OCI-LY7 (cell line): Measurements from ENCODE around the gene SLC26A4. TPM values are rescaled to one million over a fixed set of nuclear protein-coding genes. Genes with fewer than 3 reads are reported as not detected.
"Not testable (repeated sequence)": the region's sequence is repeated elsewhere in the genome, so short reads cannot be mapped to it uniquely, and the experiment has no call there.

Experiments used
- BruUV-seq: library from RNA; stranded (reverse); fragments of 400-500 nt; replicated peaks from 2 replicates; lab custom pipeline; 2021; lab: Mats Ljungman, UMichigan
- CTCF ChIA-PET: fragments of 300-600 bp; sonication (Branson Sonifier 250); formaldehyde crosslinking; loops from one replicate; lab custom pipeline; 2022; ENCODE audit warnings: antibody characterized with exemption; ENCODE audit not compliant: unreplicated experiment; lab: Charles Lee
- POLR2A ChIA-PET: fragments of 300-600 bp; sonication (Branson Sonifier 250); formaldehyde crosslinking; loops from one replicate; lab custom pipeline; 2022; ENCODE audit warnings: antibody characterized with exemption; lab: Charles Lee
- DNase-seq: peaks from one replicate; pipeline ENCODE4 v3.0.0-alpha.2; 2015; ENCODE audit warnings: low spot score
- H2AFZ ChIP-seq: fragments of 200-600 bp; sonication (generic), shearing (Covaris generic); 2 replicates; pipeline ENCODE4 v1.6.1; 2014; ENCODE audit warnings: mild to moderate bottlenecking, antibody characterized with exemption, low read length, moderate library complexity
- H3K27ac ChIP-seq: fragments of 200-600 bp; sonication (generic); 2 replicates; pipeline ENCODE4 v1.5.1; 2014; ENCODE audit warnings: mixed run types, low read depth, mild to moderate bottlenecking, moderate library complexity, low read length, inconsistent platforms; ENCODE audit not compliant: poor library complexity, severe bottlenecking
- H3K36me3 ChIP-seq: fragments of 200-600 bp; sonication (generic); 2 replicates; pipeline ENCODE4 v1.6.1; 2014; ENCODE audit warnings: mild to moderate bottlenecking, antibody characterized with exemption, low read length, moderate library complexity, mixed read lengths; ENCODE audit not compliant: insufficient read depth
- H3K4me1 ChIP-seq: fragments of 200-600 bp; sonication (generic); 2 replicates; pipeline ENCODE4 v1.5.1; 2014; ENCODE audit warnings: mild to moderate bottlenecking, low read length; ENCODE audit not compliant: insufficient read depth, poor library complexity, severe bottlenecking
- H3K4me2 ChIP-seq: fragments of 200-600 bp; sonication (generic); 2 replicates; pipeline ENCODE4 v1.6.1; 2014; ENCODE audit warnings: mild to moderate bottlenecking, low read length
- H3K4me3 ChIP-seq: fragments of 200-600 bp; sonication (generic); 2 replicates; pipeline ENCODE4 v1.5.1; 2014; ENCODE audit warnings: mild to moderate bottlenecking, low read depth, low read length; ENCODE audit not compliant: poor library complexity, severe bottlenecking
- H3K79me2 ChIP-seq: fragments of 200-600 bp; sonication (generic); 2 replicates; pipeline ENCODE4 v1.6.1; 2016; ENCODE audit warnings: low read depth, mild to moderate bottlenecking, low read length, moderate library complexity, mixed read lengths; ENCODE audit not compliant: insufficient read depth
- H3K9me2 ChIP-seq: fragments of 200-600 bp; sonication (generic); 2 replicates; pipeline ENCODE4 v1.6.1; 2016; ENCODE audit warnings: mild to moderate bottlenecking, low read length, mixed read lengths; ENCODE audit not compliant: insufficient read depth
- H3K9me3 ChIP-seq: fragments of 200-600 bp; sonication (generic); 2 replicates; pipeline ENCODE4 v1.6.1; 2014; ENCODE audit warnings: mild to moderate bottlenecking, mixed run types, low read length, mixed read lengths
- H4K20me1 ChIP-seq: fragments of 200-600 bp; sonication (generic); 2 replicates; pipeline ENCODE4 v1.6.1; 2014; ENCODE audit warnings: mild to moderate bottlenecking, antibody characterized with exemption, low read length, moderate library complexity, mixed read lengths; ENCODE audit not compliant: insufficient read depth
- CTCF ChIP-seq: fragments of 200-600 bp; sonication (generic); conservative IDR thresholded peaks from 2 replicates; pipeline ENCODE4 v1.5.1; 2014; ENCODE audit warnings: mild to moderate bottlenecking, antibody characterized with exemption, low read length, moderate library complexity, mixed read lengths
- EZH2phosphoT487 ChIP-seq: fragments of 200-600 bp; sonication (generic); IDR thresholded peaks from 2 replicates; pipeline ENCODE4 v1.6.1; 2018; ENCODE audit warnings: low read depth, borderline replicate concordance, mild to moderate bottlenecking, mixed run types, antibody characterized with exemption, low read length, moderate library complexity, mixed read lengths
- intact Hi-C: fragments of 100-400 bp; cut with micrococcal nuclease; formaldehyde crosslinking; loops from one replicate; pipeline ENCODE4 v1.10.0; 2022; ENCODE audit not compliant: unreplicated experiment
- total RNA-seq, 2 experiments: library from RNA; depleted of rRNA in 1 of 2; stranded (reverse); fragments of >200 nt in 1 of 2; shearing (Covaris generic) in 1 of 2; gene quantifications; 2 replicates each; pipeline ENCODE4 v1.2.3, GENCODE V29; 2014 to 2022

The SLC26A4 gene
- total RNA-seq, 2 experiments from 2014 or later = 0.27 TPM; not detected in 1

- DNase-seq = peak; percentile 76
Measured at GRCh38 chr7:107638594-107638993, 22.0 kb upstream of the SLC26A4 start.

DNA sequence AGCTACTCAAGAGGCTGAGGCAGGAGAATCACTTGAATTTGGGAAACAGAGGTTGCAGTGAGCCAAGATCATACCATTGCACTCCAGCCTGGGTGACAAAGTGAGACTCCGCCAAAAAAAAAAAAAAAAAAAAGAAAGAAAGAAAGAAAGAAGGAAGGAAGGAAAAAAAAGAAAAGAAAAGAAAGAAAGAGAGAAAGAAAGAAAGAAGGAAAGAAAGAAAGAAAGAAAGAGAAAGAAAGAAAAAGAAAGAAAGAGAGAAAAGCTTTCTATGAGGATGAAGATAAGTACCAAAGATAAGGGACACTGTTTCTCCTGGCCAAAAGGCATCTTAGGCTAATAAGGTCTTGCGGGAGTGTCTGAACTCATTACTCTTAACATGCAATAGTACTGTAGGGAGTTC, 21.6 kb upstream of the SLC26A4 start:
- H2AFZ ChIP-seq, BruUV-seq, H3K9me2 ChIP-seq, H3K36me3 ChIP-seq, intact Hi-C loops, H3K79me2 ChIP-seq, H4K20me1 ChIP-seq, DNase-seq: not testable (repeated sequence)
- ChIA-PET CTCF (interaction anchor here (0.6 kb wide), 1 partner anchor 980 kb away, joined by 3 read pairs; no protein-coding TSS in a partner anchor), POLR2A (interaction anchor here (0.6 to 1.4 kb wide), 10 partner anchors 10 to 257 kb away, joined by 3 to 7 read pairs (median 4); no protein-coding TSS in a partner anchor)
- Histone ChIP-seq H3K4me1 (peaks cover 17% of the 10 kb centered on the region), H3K9me3 (peaks cover 15% of the 10 kb centered on the region), H3K4me3 (peak overlapping the region; percentile 22), H3K27ac (peak overlapping the region; percentile 58), H3K4me2 (peak overlapping the region; percentile 60)

More at GRCh38 chr7:107638594-107638993, 22.0 kb upstream of the SLC26A4 start:
- intact Hi-C loops = no loop called here
- TF ChIP-seq CTCF (no peak), EZH2phosphoT487 (no peak)
- H3K4me3 ChIP-seq = peak overlapping the region; percentile 22
- BruUV-seq = no TSS peak
- ChIA-PET CTCF (interaction anchor here (0.6 to 1.0 kb wide), 2 partner anchors 29 to 980 kb away, joined by 3 read pairs; no protein-coding TSS in a partner anchor), POLR2A (interaction anchor here (0.7 to 1.4 kb wide), 6 partner anchors 10 to 257 kb away, joined by 3 to 7 read pairs (median 4); no protein-coding TSS in a partner anchor)
- no peaks in the 10 kb centered on the region for H3K79me2 ChIP-seq
- H3K9me3 ChIP-seq = peaks cover 15% of the 10 kb centered on the region
- H3K4me1 ChIP-seq = peaks cover 21% of the 10 kb centered on the region
- H2AFZ ChIP-seq = peak overlapping the region; percentile 42; the same call in 1 of the 2 replicates
- no peaks in the 10 kb centered on the region for H4K20me1 ChIP-seq
- H3K4me2 ChIP-seq = peak overlapping the region; percentile 60
- H3K36me3 ChIP-seq = peaks cover 5% of the 10 kb centered on the region; the same call in 1 of the 2 replicates
- H3K27ac ChIP-seq = peak overlapping the region; percentile 58
- H3K9me2 ChIP-seq = no peaks in the 10 kb centered on the region

- no peak for TF ChIP-seq EZH2phosphoT487
- no peak for TF ChIP-seq CTCF
- Histone ChIP-seq H3K27ac (no peak overlapping the region), H3K36me3 (peaks cover 5% of the 10 kb centered on the region; the same call in 1 of the 2 replicates), H2AFZ (no peak overlapping the region), H3K4me2 (no peak overlapping the region), H3K9me2 (no peaks in the 10 kb centered on the region), H3K4me1 (peaks cover 17% of the 10 kb centered on the region), H4K20me1 (no peaks in the 10 kb centered on the region), H3K9me3 (peaks cover 15% of the 10 kb centered on the region), H3K4me3 (no peak overlapping the region), H3K79me2 (no peaks in the 10 kb centered on the region)
- BruUV-seq = no TSS peak
- intact Hi-C loops = no loop called here
- POLR2A ChIA-PET = interaction anchor here (0.5 kb wide), 1 partner anchor 1266 kb away, joined by 4 read pairs; no protein-coding TSS in a partner anchor
- CTCF ChIA-PET = no interaction called here
- DNase-seq = no peak
Measured at GRCh38 chr7:107641676-107642075, 19.0 kb upstream of the SLC26A4 start.
